Right lobe of liver (tissue), 4 donors: ENCODE results near the gene SF3A2.

Experiments used
- POLR2A ChIP-seq: fragments of 450-650 bp; IDR thresholded peaks from one replicate; pipeline ENCODE4 v1.6.1; 2017; ENCODE audit warnings: antibody characterized with exemption, mild to moderate bottlenecking
- TF ChIP-seq, protein P1 (sequence below), 4 donors: fragments of 200-600 bp in 3 of 4; fragments of 450-650 bp in 1 of 4; IDR thresholded peaks; one replicate each; pipeline versions ENCODE4 v1.5.1 to v1.8.0; 2016 to 2022; ENCODE audit warnings: antibody characterized with exemption in 4 of 4, mild to moderate bottlenecking in 2 of 4
- donor health status: DM: no; HTN: no; CAD: no.
- donor health status: DM: no; HTN: no; CAD: no.
- donor health status: DM: no; HTN: yes; CAD: no.

DNA sequence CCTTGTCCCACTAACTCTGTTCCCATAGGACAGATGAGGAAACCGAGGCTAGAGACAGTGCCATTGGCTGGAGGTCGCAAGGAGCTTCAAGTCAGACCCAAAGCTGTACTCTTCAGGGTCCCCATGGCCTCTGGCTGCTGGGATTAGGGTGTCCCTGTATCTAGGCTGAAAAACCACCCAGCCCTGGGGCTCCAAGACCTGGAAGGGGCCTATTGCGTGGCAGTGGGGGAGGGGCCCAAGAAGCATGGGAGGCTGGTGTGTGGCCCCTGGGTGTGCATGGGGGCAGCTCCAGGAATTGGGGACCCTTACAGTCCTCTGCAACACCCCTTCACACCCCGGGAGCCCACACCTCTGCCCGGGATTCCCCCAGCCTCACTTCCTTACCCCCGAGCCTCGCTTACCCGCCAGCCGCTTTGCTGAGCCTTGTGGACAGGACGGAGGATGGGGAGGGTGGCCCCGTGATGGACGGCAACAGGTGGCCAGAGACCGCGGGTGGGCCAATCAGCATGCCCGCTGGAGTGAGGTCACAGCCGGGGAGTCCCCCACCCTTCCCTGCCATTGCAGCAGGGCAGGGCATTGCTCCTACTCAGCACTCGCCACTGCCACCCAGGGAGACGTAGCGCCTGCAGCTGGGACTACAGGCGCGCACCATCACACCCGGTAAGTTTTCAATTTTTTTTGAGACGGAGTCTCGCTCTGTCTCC is 19.5 kb downstream of the SF3A2 start, which contains the start of gene JSRP1:
- no peak for TF ChIP-seq POLR2A
- TF ChIP-seq, protein P1, sequence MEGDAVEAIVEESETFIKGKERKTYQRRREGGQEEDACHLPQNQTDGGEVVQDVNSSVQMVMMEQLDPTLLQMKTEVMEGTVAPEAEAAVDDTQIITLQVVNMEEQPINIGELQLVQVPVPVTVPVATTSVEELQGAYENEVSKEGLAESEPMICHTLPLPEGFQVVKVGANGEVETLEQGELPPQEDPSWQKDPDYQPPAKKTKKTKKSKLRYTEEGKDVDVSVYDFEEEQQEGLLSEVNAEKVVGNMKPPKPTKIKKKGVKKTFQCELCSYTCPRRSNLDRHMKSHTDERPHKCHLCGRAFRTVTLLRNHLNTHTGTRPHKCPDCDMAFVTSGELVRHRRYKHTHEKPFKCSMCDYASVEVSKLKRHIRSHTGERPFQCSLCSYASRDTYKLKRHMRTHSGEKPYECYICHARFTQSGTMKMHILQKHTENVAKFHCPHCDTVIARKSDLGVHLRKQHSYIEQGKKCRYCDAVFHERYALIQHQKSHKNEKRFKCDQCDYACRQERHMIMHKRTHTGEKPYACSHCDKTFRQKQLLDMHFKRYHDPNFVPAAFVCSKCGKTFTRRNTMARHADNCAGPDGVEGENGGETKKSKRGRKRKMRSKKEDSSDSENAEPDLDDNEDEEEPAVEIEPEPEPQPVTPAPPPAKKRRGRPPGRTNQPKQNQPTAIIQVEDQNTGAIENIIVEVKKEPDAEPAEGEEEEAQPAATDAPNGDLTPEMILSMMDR (IDR thresholded peaks at IDR 0.05), result no peak
